C4-2B (cell line): ENCODE results near the gene CCND1.

Experiments
- CTCF ChIP-seq: fragments of 450-650 bp; conservative IDR thresholded peaks from 2 replicates; pipeline ENCODE4 v1.5.1; 2017; ENCODE audit warnings: mild to moderate bottlenecking
- ZFX ChIP-seq: fragments of 450-650 bp; IDR thresholded peaks from 2 replicates; pipeline ENCODE4 v1.6.1; 2017

DNA sequence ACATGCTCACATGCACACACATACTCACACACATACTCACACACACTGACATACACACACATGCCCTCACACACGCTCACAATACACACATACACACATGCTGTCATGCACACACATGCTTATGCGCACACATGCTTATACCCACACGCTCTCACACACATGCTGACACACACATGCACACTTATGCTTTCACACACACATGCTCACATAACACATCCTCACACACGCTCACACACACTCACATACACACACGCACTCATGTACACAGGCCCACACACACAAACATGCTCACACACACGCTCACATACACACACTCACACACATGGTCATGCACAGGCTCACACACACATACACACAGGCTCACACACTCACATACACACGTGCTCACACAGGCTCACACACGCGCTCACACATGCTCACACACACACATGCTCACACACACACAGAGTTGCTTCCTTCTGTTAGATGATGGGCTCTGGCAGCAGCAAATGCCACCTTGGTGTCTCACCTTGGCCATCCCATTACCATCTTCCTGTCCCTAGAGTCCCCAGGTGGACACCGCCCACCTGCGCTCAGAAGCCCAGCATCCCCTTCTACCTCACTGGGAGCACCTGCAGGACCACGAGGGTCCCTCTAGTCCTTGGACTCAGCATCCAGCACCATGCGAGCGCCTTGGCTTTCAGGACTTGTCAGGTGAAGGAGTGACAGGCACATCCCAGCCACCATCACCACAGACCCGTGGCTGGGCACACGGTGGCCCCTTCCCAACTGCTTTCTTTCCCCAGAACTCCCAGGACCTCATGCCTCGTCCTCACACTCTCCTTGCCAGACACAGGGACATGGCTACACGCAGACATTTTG lies 44.9 kb upstream of the CCND1 start:
- no peak for TF ChIP-seq CTCF
- TF ChIP-seq ZFX = no peak
